ENCODE data around the gene MRGPRD.

DNA sequence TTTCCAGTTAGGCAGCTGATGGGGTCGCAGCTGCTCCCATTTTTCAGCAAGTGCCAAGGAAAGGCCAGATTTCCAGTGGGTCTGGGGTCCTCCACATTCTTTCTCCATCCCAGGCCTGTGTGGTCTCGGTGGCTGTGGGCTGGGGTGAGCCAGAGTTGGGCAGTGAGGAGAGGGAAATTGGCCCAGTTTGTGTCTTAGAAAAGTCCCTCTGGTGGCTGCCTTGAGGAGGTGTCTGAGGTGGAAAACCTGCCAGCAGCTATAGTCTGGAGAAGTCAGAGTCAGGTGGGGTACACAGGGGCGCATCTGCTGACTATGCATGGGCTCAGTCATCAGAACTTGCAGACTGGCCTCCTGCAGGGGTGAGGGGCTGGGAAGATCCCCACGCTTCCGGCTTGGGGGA, 30.5 kb downstream of the MRGPRD start:
- no peak for TF ChIP-seq POLR2A (IDR thresholded peaks at IDR 0.05; ENCODE audit: low read depth, low read length)
- no peak for TF ChIP-seq POLR2AphosphoS5 (IDR thresholded peaks at IDR 0.05; ENCODE audit: low read depth, low read length)
- TF ChIP-seq SPI1 (IDR thresholded peaks at IDR 0.05; ENCODE audit: low read depth, low read length) = no peak
